Activated T-helper 17 cell treated with anti-CD3 and anti-CD28 coated beads, Interleukin-2, amount 50 U/mL, for 72 hours (primary cell): ENCODE measurements around the gene ZNF273. TPM values are rescaled to one million over a fixed set of nuclear protein-coding genes. Genes with fewer than 3 reads are reported as not detected.

Source experiments
- ATAC-seq: fragments of 150-1000 bp; cut with Tn5 transposase; replicated peaks from 2 replicates; pipeline ENCODE4 v1.10.0; 2021; ENCODE audit warnings: mild to moderate bottlenecking, moderate library complexity
- H3K27ac Mint-ChIP-seq: one replicate; pipeline ENCODE4 v1.8.0; 2022; ENCODE audit warnings: mixed read lengths
- H3K27me3 Mint-ChIP-seq: one replicate; pipeline ENCODE4 v1.8.0; 2022; ENCODE audit warnings: mixed read lengths
- H3K36me3 Mint-ChIP-seq: one replicate; pipeline ENCODE4 v1.8.0; 2022; ENCODE audit warnings: low read depth, mild to moderate bottlenecking, mixed read lengths
- H3K4me1 Mint-ChIP-seq: one replicate; pipeline ENCODE4 v1.8.0; 2022; ENCODE audit warnings: mixed read lengths
- H3K4me3 Mint-ChIP-seq: one replicate; pipeline ENCODE4 v1.8.0; 2022; ENCODE audit warnings: mild to moderate bottlenecking, mixed read lengths
- H3K9me3 Mint-ChIP-seq: one replicate; pipeline ENCODE4 v1.8.0; 2022; ENCODE audit warnings: mixed read lengths
- total RNA-seq, 2 donors: library from RNA; stranded (reverse); gene quantifications; one replicate each; pipeline ENCODE4 v1.2.3, GENCODE V29; 2022

The ZNF273 gene
- total RNA-seq, 2 donors from 2014 or later, result 9.1 to 13.6 TPM

DNA sequence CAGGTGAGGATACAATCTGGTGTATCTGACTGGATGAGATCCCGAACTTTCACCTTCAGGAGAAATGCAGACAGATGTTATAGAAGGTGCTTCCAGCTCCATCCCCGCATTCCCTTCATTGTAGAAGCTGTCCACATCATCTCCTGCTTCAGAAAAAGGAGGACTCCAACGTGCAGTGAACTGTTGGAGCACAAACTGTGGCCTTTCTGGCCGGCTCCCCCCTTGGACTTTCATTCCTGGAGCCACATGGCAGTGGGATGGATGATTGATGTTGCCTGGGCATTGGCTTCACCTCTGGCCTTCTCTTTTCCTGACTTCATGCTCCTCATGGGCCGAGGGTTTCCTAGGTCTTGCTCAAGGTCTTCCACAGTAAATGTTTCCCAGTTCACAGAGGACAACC, 29.6 kb upstream of the ZNF273 start:
- Mint-ChIP-seq H3K4me3 (no peak overlapping the region), H3K9me3 (no peaks in the 10 kb centered on the region)

DNA sequence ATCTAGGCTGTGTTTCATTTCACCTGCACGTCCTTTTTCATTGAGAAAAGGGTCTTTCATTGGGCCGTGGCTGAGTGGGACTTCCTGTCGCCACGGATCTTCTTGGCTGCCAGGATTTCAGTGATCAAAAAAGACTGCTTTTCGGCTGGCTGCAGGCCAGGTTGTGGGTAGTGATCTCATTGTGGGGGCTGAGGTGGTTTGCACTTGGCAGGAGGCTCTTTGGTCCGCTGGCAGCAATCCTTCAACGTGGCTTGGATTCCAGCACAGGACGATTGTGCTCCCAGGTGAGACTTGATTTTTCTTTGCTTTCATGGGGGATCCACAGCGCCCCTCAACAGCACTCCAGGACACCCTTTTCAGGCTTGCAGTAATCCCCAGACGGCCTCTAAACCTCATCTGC, 29.0 kb upstream of the ZNF273 start:
- peaks cover 8% of the 10 kb centered on the region for H3K27me3 Mint-ChIP-seq
- H3K4me3 Mint-ChIP-seq, result no peak overlapping the region
- no peaks in the 10 kb centered on the region for H3K4me1 Mint-ChIP-seq
- ATAC-seq, result no peak
- no peaks in the 10 kb centered on the region for H3K36me3 Mint-ChIP-seq
- H3K27ac Mint-ChIP-seq, result no peak overlapping the region
- H3K9me3 Mint-ChIP-seq, result no peaks in the 10 kb centered on the region

More for the DNA sequence above, 29.6 kb upstream of the ZNF273 start:
- H3K27me3 Mint-ChIP-seq, result peaks cover 8% of the 10 kb centered on the region
- no peaks in the 10 kb centered on the region for H3K36me3 Mint-ChIP-seq
- H3K4me1 Mint-ChIP-seq, result no peaks in the 10 kb centered on the region
- no peak overlapping the region for H3K27ac Mint-ChIP-seq
- no peak for ATAC-seq

DNA sequence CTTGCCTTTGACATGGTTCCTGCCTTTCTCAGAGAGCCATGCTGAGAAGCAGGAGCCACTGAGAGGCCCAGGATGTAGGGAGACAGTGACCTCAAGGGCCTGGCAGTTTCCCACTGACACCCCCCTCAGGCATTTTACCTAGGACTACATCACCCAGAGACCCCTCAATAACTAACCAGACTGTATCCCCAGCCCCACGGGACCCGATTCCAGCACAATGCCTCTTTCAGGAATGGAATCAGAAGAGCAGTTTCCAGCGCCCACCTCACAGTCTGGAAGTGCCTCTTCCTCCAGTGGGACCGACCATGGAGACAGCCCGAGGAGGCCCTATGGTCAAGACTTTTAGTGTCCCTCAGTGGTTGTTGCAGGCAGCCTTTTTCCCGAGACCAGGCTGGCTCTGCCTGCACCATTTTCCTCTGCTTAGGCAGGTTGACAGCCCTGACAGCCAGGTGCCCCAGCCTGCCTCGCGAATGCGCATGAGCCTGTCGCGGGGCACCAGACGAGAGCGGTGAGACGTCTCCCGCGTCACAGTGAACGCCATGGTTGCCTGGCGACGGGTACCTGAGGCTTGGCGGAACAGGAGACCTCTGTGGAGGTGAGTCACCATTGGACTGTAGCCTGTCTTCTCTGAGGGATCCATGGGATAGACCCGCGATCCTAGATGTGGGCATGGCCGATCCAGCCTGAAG, 28.4 kb upstream of the ZNF273 start:
- ATAC-seq, result no peak
- H3K36me3 Mint-ChIP-seq, result no peaks in the 10 kb centered on the region
- no peak overlapping the region for H3K4me3 Mint-ChIP-seq
- H3K27me3 Mint-ChIP-seq, result peaks cover 8% of the 10 kb centered on the region
- no peaks in the 10 kb centered on the region for H3K4me1 Mint-ChIP-seq
- no peak overlapping the region for H3K27ac Mint-ChIP-seq
- no peaks in the 10 kb centered on the region for H3K9me3 Mint-ChIP-seq

DNA sequence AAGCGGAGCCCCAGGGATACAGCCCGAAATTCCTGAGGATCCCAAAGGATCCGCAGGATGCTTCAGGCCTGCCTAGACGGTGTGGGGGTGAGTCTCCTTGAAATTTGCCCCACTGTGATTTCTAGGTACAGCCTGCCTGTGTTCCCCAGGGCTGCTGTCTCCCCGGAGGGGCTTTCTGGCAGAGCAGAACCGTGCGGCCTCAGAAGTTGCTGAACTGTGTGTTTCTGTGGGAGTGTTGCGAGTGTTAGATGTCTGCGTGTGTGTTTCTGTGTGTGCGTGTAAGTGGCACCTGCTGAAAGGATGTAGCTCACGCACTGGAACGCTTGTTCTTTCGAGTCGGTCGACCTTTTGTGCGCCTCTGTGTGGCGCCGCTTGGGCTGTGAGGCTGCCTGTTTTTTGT, 27.8 kb upstream of the ZNF273 start:
- Mint-ChIP-seq H3K4me1 (no peaks in the 10 kb centered on the region), H3K27ac (no peak overlapping the region), H3K9me3 (no peaks in the 10 kb centered on the region), H3K36me3 (no peaks in the 10 kb centered on the region), H3K4me3 (no peak overlapping the region), H3K27me3 (peaks cover 7% of the 10 kb centered on the region)
- ATAC-seq, result no peak

DNA sequence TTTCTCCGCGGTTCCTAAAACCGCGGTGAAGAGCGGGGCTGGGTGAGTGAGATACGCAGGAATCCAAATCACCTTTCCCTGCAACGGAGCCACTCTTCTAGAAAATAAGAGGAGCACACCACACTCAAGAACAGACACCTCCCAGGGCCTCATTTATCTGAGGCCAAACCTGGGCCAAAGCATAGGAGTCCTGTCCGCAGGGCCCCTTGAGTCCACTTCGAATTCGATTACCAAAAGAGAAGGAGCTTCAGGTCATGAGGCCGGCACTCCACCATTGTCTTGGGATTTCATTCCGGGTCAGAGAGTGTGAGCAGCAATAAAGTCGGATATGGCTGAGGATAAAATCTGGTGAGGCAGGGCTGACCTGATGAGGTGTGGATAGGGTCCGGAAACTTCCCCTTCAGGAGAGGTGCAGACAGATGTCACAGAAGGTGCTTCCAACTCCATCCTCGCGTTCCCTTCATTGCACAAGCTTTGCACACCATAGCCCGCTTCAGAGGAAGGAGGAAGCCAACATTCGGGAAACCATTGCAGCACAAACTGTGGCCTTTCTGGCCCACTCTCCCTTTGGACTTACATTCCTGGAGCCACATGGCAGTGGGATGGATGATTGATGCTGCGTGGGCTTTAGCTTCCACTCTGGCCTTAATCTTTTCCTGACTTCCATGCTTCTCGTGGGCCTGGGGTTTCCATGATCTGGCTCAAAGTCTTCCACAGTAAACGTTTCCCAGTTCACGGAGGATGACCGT, 27.2 kb upstream of the ZNF273 start:
- H3K36me3 Mint-ChIP-seq, result no peaks in the 10 kb centered on the region
- H3K4me3 Mint-ChIP-seq, result no peak overlapping the region
- no peaks in the 10 kb centered on the region for H3K9me3 Mint-ChIP-seq
- H3K4me1 Mint-ChIP-seq, result no peaks in the 10 kb centered on the region
- H3K27me3 Mint-ChIP-seq, result peaks cover 4% of the 10 kb centered on the region
- H3K27ac Mint-ChIP-seq, result no peak overlapping the region
- ATAC-seq, result no peak

DNA sequence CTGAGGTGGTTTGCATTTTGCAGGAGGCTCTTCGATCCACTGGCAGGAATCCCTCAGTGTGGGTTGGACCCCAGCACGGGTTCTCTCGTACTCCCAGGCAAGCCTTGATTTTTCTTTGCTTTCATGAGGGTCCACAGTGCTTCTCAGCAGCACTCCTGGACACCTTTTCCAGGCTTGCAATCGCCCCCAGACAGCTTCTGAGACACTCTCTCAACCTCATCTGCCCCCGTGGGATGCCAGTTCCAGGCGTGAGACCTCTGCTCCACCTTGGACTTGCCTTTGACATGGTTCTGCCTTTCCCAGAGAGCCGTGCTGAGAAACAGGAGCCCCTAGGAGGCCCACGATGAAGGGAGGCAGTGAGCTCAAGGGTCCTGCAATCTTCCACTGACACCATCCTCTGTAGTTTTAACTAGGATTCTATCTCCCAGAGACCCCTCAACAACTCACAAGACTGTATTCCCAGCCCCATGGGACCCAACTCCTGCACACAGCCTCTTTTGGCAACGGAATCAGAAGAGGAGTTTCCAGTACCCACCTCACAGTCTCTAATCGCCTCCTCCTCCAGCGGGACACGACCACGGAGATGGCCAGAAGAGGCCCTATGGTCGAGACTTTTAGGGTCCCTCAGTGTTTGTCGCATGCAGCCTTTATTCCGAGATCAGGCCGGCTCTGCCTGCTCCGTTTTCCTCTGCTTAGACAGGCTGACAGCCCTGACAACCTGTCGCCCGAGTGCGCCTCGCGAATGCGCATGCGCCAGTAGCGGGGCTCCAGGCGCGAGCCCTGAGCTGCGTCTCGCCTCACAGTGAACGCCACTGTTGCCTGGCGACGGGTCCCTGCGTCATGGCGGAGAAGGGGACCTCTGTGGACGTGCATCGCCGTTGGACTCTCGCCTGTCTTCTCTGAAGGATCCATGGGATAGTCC, 26.0 kb upstream of the ZNF273 start:
- Mint-ChIP-seq H3K27me3 (peaks cover 11% of the 10 kb centered on the region), H3K36me3 (no peaks in the 10 kb centered on the region), H3K4me1 (no peaks in the 10 kb centered on the region), H3K9me3 (no peaks in the 10 kb centered on the region), H3K27ac (peak overlapping the region; percentile 79), H3K4me3 (peak overlapping the region; percentile 79)
- ATAC-seq, result peak; percentile 94

DNA sequence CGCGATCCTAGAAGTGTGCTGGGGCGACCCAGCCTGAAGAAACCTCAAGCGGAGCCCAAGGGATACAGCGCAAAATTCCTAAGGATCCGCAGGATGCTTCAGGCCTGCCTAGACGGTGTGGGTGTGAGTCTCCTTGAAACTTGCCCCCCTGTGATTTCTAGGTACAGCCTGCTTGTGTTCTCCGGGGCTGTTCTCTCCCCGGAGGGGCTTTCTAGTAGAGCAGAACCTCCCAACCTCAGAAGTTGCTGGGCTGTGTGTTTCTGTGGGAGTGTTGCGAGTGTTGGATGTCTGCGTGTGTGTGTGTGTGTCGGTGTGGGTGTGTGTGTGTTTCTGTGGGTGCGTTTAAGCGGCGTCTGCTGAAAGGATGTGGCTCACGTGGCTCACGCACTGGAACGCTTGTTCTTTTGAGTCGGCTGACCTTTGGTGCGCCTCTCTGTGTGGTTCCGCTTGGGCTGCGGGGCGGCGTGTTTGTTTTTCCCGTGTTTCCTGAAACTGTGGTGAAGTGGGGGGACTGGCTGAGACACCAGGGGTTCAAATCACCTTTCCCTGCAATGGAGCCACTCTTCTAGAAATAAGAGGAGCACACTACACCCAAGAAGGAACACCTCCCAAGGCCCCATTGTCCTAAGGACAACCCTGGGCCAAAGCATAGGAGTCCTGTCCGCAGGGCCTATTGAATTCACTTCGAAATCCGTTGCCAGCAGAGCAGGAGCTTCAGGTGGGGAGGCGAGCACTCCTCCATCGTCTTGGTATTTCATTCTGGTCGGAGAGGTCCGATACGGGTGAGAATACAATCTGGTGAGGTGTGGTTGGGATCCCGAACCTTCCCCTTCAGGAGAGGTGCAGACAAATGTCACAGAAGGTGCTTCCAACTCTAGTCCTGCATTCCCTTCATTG, 25.1 kb upstream of the ZNF273 start:
- no peaks in the 10 kb centered on the region for H3K4me1 Mint-ChIP-seq
- H3K36me3 Mint-ChIP-seq, result no peaks in the 10 kb centered on the region
- peak; percentile 48 for ATAC-seq
- peak overlapping the region; percentile 79 for H3K27ac Mint-ChIP-seq
- H3K27me3 Mint-ChIP-seq, result peaks cover 17% of the 10 kb centered on the region
- peak overlapping the region; percentile 79 for H3K4me3 Mint-ChIP-seq
- no peaks in the 10 kb centered on the region for H3K9me3 Mint-ChIP-seq

DNA sequence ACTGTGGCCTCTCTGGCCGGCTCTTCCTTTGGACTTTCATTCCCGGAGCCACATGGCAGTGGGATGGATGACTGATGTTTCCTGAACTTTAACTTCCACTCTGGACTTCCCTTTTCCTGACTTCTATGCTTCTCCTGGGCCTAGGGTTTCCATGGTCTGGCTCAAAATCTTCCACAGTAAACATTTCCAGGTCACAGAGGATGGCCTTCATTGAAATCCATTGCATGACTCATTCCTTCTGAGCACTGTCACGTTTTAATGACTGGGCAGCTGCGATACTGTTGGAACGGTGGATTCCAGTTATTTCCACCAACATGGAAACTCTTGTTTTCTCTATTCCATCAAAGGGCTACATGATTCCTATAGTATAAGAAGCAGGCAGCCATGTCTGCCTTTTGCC, 24.4 kb upstream of the ZNF273 start:
- no peaks in the 10 kb centered on the region for H3K36me3 Mint-ChIP-seq
- H3K27me3 Mint-ChIP-seq, result peaks cover 23% of the 10 kb centered on the region
- H3K4me3 Mint-ChIP-seq, result peak overlapping the region; percentile 79
- H3K4me1 Mint-ChIP-seq, result no peaks in the 10 kb centered on the region
- no peak overlapping the region for H3K27ac Mint-ChIP-seq
- ATAC-seq, result no peak
- no peaks in the 10 kb centered on the region for H3K9me3 Mint-ChIP-seq

DNA sequence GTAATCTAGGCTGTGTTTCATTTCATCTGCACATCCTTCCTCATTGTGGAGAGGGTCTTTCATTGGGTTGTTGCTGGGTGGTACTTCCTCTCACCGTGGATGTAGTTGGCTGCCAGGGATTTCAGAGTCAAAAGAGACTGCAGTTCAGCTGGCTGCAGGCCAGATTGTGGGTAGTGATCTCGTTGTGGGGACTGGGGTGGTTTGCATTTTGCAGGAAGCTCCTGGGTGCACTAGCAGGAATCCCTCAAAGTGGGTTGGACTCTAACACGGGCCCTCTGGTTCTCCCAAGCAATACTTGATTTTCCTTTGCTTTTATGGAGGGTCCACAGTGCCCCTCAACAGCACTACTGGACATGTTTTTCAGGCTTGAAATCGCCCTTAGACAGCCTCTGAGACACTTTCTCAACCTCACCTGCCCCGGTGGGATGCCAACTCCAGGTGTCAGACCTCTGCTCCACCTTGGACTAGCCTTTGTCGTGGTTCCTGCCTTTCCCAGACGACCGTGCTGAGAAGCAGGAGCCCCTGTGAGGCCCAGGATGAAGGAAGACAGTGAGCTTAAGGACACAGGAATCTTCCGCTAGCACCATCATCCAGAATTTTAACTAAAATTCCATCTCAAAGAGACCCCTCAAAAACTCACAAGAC, 23.9 kb upstream of the ZNF273 start:
- Mint-ChIP-seq H3K27me3 (peaks cover 28% of the 10 kb centered on the region), H3K4me1 (no peaks in the 10 kb centered on the region), H3K36me3 (no peaks in the 10 kb centered on the region), H3K4me3 (peak overlapping the region; percentile 79), H3K27ac (no peak overlapping the region), H3K9me3 (no peaks in the 10 kb centered on the region)
- no peak for ATAC-seq

DNA sequence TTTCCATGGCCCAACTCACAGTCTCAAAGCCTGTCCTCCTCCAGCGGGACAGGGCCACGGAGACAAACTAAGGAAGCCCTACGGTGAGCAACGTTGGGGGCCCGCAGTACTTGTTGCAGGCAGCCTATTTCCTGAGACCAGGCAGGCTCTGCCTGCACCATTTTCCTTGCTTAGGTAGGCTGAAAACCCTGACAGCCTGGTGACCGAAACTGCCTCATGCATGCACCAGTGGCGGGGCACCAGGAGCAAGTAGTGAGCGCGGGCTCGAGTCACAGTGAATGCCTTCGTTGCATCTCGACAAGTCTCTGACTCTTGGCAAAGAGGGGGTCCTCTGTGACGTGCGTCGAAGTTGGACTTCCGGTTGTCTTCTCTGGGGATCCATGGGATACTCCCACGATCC, 23.3 kb upstream of the ZNF273 start:
- H3K9me3 Mint-ChIP-seq, result no peaks in the 10 kb centered on the region
- H3K4me3 Mint-ChIP-seq, result no peak overlapping the region
- no peak for ATAC-seq
- no peaks in the 10 kb centered on the region for H3K4me1 Mint-ChIP-seq
- no peaks in the 10 kb centered on the region for H3K36me3 Mint-ChIP-seq
- peaks cover 32% of the 10 kb centered on the region for H3K27me3 Mint-ChIP-seq
- H3K27ac Mint-ChIP-seq, result no peak overlapping the region

DNA sequence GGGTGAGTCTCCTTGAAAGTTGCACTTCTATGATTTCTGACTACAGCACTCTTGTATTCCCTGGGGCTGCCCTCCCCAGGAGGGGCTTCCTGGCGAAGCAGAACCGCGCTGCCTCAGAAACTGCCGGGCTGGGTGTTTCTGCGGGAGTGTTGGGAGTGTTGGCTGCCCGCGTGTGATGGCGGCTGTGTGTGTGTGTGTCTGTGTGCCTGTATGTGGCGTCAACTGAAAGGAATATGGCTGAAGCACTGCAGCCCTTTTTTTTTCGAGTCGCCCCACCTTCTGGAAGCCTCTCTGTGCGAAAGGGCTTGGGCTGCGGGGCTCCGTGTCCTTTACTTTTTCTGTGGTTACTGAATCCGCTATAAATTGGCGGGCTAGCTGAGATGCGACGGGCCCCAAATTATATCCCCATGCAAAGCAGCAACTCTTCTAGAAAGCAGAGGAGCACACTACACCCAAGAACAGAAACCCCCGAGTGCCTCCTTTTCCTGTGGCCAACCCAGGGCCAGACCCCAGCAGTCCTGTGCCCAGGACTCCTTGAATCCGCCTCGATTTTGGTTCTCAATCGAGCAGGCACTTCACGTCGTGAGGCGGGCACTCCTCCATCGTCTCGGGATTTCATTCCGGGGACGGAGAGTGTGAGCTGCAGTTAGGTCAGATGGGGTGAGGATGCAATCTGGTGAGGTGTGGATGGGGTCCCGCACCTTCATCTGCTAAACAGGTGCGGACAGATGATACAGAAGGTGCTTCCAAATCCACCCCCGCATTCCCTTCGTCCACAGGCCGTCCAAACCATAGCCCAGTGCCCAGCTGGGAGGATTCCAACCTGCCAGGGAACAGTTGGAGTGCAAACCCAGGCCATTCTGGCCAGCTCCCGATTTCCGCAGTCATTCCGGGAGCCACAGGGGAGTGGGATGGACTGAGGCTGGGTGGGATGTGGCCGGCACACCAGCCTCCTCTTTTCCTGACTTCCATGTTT, 22.5 kb upstream of the ZNF273 start:
- H3K36me3 Mint-ChIP-seq, result no peaks in the 10 kb centered on the region
- H3K4me1 Mint-ChIP-seq, result no peaks in the 10 kb centered on the region
- ATAC-seq, result no peak
- H3K27me3 Mint-ChIP-seq, result peaks cover 37% of the 10 kb centered on the region
- H3K27ac Mint-ChIP-seq, result no peak overlapping the region
- no peaks in the 10 kb centered on the region for H3K9me3 Mint-ChIP-seq
- H3K4me3 Mint-ChIP-seq, result no peak overlapping the region

DNA sequence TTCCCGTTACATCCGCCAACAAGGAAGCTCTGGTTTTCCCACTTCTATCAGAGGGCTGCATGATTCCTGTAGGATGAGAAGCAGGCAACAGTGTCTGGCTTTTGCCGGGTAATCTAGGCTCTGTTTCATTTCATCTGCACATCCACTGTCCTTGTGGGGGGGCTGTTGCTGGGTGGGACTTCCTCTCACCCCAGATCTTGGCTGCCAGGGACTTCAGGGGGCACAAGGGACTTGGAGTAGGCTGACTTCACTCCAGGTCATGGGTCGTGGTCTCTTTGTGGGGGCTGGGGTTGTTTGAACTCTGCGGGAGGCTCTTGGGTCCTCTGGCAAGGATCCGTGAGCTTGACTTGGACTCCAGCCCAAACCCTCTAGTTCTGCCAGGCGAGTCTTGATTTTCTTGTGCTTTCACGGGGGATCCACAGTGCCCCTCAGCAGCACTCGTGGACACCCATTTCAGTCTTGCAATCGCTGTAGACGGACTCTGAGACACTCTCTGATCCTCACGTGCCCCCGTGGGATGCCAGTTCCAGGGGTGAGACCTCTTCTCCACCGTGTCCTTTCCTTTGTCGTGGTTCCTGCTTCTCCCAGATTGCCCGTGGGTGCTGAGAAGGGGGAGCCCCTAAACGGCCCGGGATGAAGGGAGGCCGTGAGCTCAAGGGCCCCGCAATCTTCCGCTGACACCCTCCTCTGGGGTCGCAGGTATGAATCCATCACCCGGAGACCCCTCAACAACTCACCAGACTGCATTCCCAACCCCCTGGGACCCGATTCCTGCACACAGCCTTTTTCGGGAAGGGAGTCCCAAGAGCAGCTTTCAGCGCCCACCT, 21.4 kb upstream of the ZNF273 start:
- Mint-ChIP-seq H3K4me3 (peak overlapping the region; percentile 70), H3K4me1 (no peaks in the 10 kb centered on the region), H3K27ac (no peak overlapping the region), H3K27me3 (peaks cover 38% of the 10 kb centered on the region), H3K36me3 (no peaks in the 10 kb centered on the region), H3K9me3 (no peaks in the 10 kb centered on the region)
- ATAC-seq, result no peak
